Measurements from ENCODE around the gene KMT5B.

Gene KMT5B

DNA sequence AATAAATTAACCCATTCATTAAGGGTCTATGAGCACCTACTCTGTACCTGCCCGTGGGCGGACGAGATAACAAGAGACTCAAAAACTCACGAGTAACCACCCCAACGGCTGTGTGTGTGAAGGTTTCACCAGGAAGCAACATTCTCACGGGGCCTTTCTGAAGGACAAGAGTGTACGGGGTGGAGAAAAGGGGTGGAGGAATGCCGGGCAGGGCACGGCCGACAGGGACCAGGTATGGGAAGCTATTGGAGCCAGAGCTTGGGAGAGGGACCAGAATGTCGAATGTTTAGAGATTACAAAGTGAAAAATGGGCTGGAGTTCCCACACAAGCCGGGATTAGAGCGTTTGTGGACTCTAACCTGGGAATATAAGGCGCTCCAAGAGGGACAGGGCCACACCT is 1.6 kb downstream of the KMT5B start:
- Histone ChIP-seq H3K36me3 (ENCODE audit: control insufficient read depth, insufficient read depth, low read length) (no peaks in the 10 kb centered on the region), H3K27me3 (replicated peaks; ENCODE audit: control insufficient read depth, insufficient read depth, low read length) (peaks cover 4% of the 10 kb centered on the region; the same call in 1 of the 2 replicates), H3K4me3 (replicated peaks; ENCODE audit: low read depth, low read length) (0 out of 2 replicates have a peak overlapping the region, but pooled peaks have one; percentile 4)
- DNase-seq (ENCODE audit: extremely low read depth, insufficient read length): no peak
- TF ChIP-seq CTCF (IDR thresholded peaks at IDR 0.05; ENCODE audit: insufficient read depth, low read length, poor library complexity, severe bottlenecking): no peak

GRCh38 chr11:68206211-68206610 is 6.9 kb downstream of the KMT5B start:
- Histone ChIP-seq H3K36me3 (ENCODE audit: control insufficient read depth, insufficient read depth, low read length) (no peaks in the 10 kb centered on the region), H3K4me3 (replicated peaks; ENCODE audit: low read depth, low read length) (no peak overlapping the region), H3K27me3 (replicated peaks; ENCODE audit: control insufficient read depth, insufficient read depth, low read length) (no peaks in the 10 kb centered on the region)
- peak; percentile 84 for TF ChIP-seq CTCF (IDR thresholded peaks at IDR 0.05; ENCODE audit: insufficient read depth, low read length, poor library complexity, severe bottlenecking)
- DNase-seq (ENCODE audit: extremely low read depth, insufficient read length): peak; percentile 45

DNA sequence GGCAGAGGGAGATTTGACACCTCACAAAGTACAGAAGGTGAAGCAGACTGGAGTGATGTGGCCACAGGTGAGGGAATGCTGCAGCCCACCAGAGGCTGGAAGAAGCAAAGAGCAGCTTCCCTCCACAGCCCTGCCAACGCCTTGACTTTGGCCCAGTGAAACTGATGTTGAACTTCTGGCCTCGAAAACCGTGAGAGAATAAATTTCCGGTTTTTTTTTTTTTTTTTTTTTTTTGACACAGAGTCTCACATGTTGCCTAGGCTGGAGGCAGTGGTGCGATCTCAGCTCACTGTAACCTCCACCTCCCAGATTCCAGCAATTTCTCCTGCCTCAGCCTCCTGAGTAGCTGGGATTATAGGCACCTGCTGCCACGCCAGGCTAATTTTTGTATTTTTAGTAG is 8.7 kb downstream of the KMT5B start:
- Histone ChIP-seq H3K4me3 (replicated peaks; ENCODE audit: low read depth, low read length) (no peak overlapping the region), H3K27me3 (replicated peaks; ENCODE audit: control insufficient read depth, insufficient read depth, low read length) (no peaks in the 10 kb centered on the region), H3K36me3 (ENCODE audit: control insufficient read depth, insufficient read depth, low read length) (no peaks in the 10 kb centered on the region)
- TF ChIP-seq CTCF (IDR thresholded peaks at IDR 0.05; ENCODE audit: insufficient read depth, low read length, poor library complexity, severe bottlenecking): no peak
- no peak for DNase-seq (ENCODE audit: extremely low read depth, insufficient read length)

DNA sequence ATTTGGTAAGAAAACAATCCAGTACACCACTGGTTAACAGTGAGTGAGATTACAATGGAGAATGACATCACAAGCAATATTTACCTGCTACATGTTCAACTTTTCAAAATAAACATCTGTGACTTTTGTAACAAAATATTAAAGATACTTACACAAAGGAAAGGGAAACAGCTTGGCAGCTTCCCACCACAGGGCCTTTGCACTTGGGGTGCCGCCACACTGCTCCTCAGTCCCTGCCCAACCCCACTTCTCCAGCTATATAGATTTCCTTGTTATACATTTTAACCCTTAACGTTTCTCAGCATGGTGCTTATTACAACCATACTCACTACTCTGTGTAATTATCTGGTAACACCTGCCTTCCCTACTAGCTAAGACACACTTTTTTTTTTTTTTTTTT is 10.9 kb downstream of the KMT5B start:
- Histone ChIP-seq H3K36me3 (ENCODE audit: control insufficient read depth, insufficient read depth, low read length) (no peaks in the 10 kb centered on the region), H3K27me3 (replicated peaks; ENCODE audit: control insufficient read depth, insufficient read depth, low read length) (no peaks in the 10 kb centered on the region), H3K4me3 (replicated peaks; ENCODE audit: low read depth, low read length) (no peak overlapping the region)
- no peak for DNase-seq (ENCODE audit: extremely low read depth, insufficient read length)
- no peak for TF ChIP-seq CTCF (IDR thresholded peaks at IDR 0.05; ENCODE audit: insufficient read depth, low read length, poor library complexity, severe bottlenecking)

- Histone ChIP-seq H3K4me3 (replicated peaks; ENCODE audit: low read depth, low read length) (no peak overlapping the region), H3K27me3 (replicated peaks; ENCODE audit: control insufficient read depth, insufficient read depth, low read length) (no peaks in the 10 kb centered on the region), H3K36me3 (ENCODE audit: control insufficient read depth, insufficient read depth, low read length) (no peaks in the 10 kb centered on the region)
- no peak for DNase-seq (ENCODE audit: extremely low read depth, insufficient read length)
- TF ChIP-seq CTCF (IDR thresholded peaks at IDR 0.05; ENCODE audit: insufficient read depth, low read length, poor library complexity, severe bottlenecking): no peak
Observed at GRCh38 chr11:68201492-68201891, 11.6 kb downstream of the KMT5B start.

- Histone ChIP-seq H3K36me3 (ENCODE audit: control insufficient read depth, insufficient read depth, low read length) (no peaks in the 10 kb centered on the region), H3K27me3 (replicated peaks; ENCODE audit: control insufficient read depth, insufficient read depth, low read length) (no peaks in the 10 kb centered on the region), H3K4me3 (replicated peaks; ENCODE audit: low read depth, low read length) (no peak overlapping the region)
- no peak for TF ChIP-seq CTCF (IDR thresholded peaks at IDR 0.05; ENCODE audit: insufficient read depth, low read length, poor library complexity, severe bottlenecking)
- DNase-seq (ENCODE audit: extremely low read depth, insufficient read length): no peak
Observed at GRCh38 chr11:68200639-68201038, 12.5 kb downstream of the KMT5B start.

All from GM06990 (cell line).